GM19463 (cell line): ENCODE measurements around the gene KLK5.

Experiments
- ATAC-seq: cut with Tn5 transposase; IDR thresholded peaks from one replicate; pipeline ENCODE4 v1.9.1; 2021; ENCODE audit warnings: mild to moderate bottlenecking, moderate library complexity; ENCODE audit not compliant: unreplicated experiment

KLK5 gene

DNA sequence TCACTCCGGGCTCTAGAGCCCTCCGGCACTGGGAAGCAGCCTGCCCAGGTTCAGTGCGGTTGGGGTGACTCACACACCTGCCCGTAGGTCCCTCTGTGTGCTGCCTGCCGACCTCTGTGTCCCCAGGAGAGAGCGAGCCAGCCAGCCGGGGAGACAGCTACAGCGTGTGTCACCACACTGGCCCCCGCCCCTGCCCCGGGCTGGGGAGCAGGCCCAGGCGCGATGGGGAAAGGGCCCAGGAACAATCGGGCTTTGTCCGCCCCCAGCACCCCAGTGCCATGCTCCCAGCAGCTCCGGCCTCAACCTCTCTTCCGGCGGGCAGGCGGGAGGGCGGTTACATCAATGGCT, 16.5 kb upstream of the KLK5 start, which contains the start of gene KLK6:
Gene KLK6 (minus strand): TSS at position 179 of the 348 bp plus-strand sequence. CDS start 1,487 bp downstream, outside the sequence.
- no peak for ATAC-seq

DNA sequence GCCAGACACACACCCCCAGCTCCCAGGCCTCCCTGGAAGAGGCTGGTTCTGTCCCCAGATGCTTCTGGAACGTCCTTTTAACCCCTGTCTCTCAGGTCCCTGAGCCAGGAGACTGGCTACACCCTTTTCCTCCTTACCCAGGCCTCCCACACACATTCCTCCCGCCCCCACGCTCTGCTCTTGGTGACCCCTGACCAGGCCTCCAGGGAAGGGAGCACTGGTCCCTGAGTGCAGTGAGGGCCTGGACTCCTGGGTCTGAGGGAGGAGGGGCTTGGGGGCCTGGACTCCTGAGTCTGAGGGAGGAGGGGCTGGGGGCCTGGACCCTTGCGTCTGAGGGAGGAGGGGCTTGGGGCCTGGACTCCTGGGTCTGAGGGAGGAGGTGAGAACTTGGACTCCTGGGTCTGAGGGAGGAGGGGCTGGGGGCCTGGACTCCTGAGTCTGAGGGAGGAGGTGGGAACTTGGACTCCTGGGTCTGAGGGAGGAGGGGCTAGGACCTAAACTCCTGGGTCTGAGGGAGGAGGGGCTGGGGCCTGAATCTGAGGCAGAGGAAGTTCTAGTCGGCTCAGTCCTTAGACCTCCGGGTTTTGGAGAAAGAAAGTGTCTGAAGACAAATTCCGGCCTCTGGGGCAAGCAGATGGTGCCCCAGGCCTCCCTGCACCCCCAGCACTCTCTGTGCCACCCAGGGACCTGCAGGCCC, 16.0 kb upstream of the KLK5 start:
- no peak for ATAC-seq

DNA sequence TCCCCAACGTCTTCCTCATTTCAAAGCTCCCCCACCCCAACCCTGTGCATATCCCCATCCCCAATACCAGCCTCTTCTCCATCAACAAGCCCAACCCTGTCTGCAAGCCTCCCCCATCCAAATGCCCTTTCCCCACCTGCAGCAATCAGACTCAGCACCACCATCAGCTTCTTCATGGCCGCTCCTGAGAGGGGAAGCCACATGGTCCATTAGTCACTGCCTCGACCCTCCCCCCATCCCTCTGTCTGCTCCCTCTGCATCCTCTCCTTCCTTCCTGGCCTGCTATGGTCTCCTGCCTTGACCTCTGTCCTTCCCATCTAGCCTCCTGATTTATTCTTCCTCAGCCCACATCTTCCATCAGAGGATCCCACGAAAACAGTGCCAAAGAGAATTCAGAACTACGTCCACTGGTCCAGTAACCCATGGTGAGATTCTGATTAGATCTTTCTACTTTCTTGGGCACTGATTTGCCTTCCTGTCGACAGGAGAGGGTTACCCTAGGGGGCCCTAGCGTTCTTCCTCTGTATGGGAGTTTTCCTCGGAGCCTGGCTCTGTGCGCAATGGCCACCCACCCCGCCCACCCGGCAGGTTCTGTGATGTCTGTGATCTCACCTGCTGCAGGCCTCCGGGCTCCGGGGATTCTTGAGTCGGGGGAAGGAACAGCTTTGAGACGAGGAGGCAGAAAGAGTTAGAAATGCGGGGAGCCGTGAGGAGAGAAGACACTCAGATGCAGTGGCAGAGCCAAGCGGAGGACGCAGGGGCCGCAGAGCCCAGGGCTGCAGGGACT, 15.3 kb upstream of the KLK5 start:
- no peak for ATAC-seq

DNA sequence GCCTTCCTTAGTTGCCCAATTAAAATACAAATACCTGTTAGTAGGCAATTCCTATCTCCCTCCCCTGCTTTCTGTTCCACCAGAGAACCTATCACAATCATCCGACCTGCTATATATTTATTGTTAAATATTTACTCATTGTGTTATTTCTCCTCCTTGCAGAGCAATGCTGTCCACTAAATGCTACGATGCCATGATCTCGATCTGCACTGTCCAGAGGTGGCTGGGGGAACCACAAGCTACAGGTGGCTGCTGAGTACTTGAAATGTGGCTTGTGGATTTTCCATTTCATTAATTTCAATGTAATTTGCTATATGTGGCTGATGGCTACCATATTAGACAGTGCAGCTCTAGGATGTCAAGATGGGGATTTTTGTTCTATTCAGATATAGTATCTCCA, 11.4 kb upstream of the KLK5 start:
- no peak for ATAC-seq

DNA sequence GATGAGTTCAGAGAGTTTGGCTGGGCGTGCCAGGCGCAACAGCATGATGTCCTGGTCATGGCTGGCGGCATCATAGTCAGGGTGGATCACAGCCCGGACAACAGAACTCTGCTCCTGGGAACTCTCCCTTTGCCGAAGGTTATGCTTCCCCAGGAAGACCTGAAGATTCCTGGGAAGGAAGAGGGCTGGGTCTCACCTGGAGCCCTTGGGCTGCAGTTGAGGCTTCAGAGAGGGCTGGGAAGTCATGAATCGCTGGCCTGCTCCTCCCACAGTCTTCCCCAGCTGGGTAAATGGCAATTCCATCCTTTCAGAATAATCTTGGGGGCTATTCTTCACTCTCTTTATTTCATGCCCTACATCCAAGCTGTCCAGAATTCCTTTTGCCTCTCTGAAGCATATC, 10.5 kb upstream of the KLK5 start:
- ATAC-seq, result no peak

DNA sequence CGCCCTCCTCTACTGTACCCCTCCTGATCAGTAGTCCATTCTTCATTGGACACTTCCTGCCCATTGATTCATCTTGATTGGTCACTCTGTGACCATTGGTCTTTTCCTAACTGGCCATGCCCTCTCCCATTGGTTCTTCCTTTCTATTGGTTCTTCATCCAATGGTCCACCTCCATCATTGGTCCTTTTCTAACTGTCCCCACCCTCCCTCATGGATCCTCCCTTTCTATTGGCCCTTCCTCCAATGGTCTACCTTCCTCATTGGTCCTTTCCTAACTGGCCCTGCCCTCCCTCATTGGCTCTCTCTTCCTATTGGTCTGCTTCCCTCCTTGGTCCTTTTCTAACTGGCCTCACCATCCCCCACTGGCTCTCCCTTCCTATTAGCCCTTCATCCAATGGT, 9.4 kb upstream of the KLK5 start:
- ATAC-seq, result no peak

DNA sequence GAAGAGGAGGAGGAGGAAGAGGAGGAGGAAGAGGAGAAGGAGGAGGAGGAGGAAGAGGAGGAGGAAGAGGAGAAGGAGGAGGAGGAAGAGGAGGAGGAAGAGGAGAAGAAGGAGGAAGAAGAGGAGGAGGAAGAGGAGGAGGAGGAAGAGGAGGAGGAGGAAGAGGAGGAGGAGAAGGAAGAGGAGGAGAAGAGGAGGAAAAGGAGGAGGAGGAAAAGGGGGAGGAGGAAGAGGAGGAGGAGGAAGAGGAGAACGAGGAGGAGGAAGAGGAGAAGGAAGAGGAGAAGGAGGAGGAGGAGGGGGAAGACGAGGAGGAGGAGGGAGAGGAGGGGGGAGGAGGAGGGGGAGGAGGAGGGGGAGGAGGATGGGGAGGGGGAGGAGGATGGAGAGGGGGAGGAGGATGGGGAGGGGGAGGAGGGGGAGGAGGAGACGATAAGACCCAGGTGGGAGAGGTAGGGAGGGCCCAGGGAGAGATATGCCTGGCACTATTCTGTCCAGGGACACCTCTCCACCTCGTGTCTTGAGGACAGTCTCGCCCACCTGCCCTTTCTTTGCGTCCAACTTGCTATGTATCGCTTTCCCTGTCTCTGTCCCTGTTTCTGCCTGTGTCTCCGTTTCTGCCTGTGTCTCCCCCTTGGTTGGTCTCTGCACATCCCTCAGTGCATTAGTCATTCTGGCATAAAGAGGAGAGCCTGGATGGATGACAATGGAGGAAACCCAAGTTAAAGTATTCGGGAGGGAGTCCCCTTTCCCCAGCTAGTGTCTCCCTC, 7.1 kb upstream of the KLK5 start:
- ATAC-seq, result no peak

DNA sequence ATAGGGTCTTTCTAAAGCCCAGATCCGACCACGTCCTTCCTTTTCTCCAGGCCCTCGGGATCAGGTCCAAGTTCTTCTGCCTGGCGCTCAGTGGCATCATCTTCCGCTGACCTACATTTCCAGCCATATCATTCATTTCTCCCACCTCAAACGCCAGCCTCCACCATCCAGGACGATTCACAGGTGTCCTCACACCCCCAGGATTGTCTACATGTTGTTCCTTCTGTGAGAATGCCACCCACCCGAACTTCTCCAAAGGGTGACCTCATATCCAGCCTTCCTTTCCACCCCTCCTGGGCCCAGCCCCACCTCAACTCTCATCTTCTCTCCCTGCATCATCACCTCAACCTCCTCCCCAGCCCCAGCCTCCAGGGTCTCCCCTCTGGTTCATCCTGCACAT, 4.7 kb upstream of the KLK5 start:
- ATAC-seq, result no peak

DNA sequence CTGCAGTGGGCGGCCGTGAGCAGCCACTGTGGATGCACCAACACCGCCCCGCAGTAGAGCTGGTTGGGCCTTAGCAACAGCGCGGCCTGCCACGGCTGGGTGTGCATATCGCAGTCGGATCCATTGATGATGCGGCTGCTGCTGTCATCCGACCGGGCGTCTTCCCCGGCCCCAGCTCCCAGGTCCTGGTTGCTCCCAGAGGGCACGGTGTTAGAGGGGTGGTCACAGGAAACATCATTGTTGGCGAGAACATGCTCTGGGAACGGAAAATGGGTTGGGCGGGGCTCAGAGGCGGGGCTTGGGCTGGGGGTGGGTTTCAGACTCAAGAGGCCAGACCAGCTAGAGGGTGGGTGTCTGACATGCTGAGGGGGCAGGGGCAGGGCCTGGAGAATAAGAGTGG, 3.0 kb downstream of the KLK5 start:
- no peak for ATAC-seq

DNA sequence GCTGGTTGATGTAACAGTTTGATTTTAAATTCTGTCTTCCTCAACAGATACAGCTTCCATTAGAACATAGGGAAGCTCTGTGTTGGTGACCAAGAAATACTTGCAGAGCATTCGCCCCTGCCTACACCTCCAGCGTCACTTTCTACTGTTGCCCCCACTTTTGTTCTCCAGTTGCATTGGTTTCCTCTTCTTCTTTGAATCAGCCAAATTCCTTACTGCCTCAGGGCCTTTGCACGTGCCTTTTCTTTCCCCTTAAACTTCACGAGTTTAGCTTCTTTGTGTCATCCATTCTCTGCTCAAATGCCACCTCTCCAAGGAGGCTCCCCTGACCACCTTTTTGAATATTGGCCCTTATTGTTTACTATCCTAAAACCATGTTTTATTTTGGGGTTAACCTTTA, 5.7 kb downstream of the KLK5 start:
- ATAC-seq, result no peak

DNA sequence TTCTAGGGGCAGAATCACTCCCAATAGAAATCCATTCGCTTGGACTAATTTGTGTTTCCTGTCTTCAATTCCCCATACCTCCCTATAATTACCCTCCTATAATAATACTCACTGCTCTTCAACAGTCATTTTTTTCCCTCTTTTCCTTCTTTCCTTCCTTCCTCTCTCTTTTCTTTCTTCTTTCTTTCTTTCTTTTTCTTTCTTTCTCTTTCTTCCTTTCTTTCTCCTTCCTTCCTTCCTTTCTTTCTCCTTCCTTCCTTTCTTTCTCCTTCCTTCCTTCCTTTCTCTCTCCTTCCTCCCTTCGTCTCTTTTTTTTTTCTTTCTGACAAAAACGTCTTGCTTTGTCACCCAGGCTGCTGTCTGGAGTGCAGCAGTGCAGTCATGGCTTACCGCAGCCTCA, 8.0 kb downstream of the KLK5 start:
- ATAC-seq, result no peak

DNA sequence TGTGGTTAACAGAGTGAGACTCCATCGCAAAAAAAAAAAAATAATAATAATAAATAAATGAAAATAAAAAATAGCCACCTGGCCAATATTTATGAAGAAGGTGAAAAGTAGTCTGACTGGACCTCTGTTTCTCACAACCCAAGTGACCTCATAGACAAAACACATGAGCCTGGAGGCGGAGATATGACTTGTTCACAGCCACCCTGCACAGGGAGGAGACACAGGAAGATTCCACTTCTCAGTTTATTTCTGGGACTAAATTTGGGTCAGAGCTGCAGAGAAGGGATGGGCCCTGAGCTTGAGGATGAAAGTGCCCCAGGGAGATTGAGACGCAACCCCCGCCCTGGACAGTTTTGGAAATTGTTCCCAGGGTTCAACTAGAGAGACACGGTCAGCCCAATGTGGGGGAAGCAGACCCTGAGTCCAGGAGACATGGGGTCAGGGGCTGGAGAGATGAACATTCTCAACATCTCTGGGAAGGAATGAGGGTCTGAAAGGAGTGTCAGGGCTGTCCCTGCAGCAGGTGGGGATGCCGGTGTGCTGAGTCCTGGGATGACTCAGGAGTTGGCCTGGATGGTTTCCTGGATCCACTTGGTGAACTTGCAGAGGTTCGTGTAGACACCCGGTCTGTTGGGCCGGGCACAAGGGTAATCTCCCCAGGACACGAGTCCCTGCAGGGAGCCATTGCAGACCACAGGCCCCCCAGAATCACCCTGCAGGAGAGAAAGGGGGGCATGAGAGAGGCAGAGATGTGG, 9.6 kb downstream of the KLK5 start:
- no peak for ATAC-seq

DNA sequence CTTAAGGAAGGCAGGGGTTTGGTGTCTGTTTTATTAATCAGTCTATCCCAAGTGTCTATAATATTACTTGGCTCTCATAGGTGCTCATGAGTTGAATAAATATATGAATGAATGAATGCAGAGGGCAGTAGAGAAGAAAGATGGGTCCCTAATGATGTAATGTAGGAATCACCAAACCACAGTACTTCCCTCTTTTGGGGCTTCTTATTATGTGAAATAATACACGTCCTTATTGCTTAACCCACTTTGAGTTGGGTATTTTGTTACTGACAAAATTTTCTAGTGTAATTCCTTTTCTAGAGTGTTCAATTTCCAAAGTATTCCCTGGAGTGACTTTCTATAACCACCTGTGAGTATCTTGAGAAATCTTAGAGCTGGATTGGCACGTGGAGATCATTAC, 13.2 kb downstream of the KLK5 start:
- no peak for ATAC-seq

DNA sequence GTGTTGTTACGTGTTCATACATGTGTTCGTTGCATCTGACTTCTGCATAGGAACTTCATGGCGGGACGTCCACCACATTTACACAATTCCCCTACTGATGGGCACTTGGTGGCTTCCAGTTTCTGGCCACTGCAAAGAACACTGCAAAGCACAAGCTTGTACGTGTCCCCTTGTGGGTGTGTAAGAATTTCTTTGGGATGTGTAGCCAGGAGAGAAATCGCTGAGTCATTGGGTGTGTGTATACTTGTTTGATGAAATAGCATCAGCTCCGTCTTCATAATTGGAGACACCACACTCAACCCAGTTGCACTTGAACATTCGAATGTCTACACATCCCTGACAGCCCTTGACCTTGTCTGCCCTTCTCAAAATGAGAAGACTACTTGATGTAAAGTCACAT, 19.2 kb downstream of the KLK5 start:
- ATAC-seq, result no peak

DNA sequence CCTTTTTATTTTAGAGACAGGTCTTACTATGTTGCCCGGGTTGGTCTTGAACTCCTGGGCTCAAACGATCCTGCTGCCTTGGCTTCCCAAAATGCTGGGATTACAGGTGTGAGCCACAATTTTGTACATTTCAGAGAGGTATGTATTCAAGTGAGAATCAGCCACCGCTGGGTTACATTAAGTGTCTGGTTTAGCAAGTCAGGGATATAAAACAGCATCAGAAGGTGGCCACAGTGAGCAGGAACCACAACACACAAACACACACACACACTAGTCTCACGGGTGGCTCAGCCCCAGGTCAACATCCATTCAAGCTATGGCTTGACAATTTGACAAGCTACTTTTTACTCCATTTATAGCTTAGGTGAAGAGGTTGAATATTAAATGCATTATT, 20.2 kb downstream of the KLK5 start:
- ATAC-seq, result no peak

DNA sequence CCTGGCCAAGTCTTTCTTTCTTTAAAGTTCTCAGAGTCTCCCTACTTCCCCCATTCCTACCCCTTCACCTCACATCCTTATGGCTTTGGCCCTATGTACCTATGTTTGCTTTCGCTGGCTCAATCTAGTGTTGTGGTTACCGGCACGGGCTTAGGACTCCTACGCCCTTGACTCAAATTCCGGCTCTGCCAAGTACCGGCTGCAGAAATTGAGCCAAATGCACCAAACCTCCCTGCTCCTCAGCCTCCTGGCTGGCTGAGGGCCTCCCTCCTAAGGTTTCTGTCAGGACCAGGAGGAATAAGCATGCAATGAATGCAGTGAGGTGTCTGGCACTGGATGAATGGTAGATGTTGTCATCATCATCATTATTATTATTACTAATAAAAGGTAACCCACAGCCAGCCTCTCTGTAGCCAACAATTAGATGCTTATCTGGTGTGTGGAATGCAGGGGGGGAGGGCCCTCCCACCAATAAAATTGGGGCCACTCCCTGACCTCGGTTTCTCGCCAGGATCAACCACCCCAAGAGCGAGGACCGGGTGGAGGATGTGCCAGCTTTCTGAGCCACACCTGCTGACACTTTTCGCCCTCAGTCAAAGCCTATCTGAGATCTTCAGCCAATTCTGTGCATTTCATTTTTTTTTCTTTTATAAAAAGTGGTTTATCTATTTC, 20.7 kb downstream of the KLK5 start:
- ATAC-seq, result no peak

DNA sequence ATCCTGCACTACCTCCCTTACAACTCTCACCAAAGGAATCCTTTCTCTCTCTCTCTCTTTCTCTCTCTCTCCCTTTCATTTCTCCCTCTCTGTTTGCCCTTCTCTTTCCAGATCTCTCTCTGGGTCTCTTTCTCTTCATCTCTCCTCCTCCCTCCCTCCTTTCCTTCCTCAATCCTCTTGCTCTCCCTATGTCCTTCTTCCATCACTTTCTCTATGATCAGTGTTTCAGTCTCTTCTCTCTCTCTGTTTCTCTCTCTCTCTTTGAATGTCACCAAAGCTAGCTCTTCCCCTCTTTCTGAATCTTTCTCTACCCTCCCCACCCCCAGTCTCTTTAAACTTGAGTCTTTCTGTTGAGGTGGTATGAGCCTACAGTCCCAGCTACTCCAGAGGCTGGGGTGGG, 21.8 kb downstream of the KLK5 start:
- ATAC-seq, result no peak

DNA sequence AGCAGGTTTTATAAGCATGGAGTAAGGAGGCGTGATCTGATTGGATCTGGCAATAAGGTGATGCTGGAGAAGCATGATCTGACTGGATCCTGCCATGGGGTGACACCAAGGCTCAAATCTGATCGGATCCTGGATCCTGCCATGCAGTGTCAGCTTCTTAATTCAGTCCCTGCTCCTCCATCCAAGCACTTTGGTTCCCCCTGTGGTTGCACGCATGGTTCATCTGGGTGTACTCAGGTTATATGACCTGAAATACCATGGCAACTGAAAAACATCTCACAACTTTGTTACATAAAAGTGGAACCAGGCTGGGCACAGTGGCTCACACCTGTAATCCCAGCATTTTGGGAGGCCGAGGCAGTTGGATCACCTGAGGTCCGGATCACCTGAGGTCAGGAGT, 24.0 kb downstream of the KLK5 start:
- ATAC-seq, result no peak

DNA sequence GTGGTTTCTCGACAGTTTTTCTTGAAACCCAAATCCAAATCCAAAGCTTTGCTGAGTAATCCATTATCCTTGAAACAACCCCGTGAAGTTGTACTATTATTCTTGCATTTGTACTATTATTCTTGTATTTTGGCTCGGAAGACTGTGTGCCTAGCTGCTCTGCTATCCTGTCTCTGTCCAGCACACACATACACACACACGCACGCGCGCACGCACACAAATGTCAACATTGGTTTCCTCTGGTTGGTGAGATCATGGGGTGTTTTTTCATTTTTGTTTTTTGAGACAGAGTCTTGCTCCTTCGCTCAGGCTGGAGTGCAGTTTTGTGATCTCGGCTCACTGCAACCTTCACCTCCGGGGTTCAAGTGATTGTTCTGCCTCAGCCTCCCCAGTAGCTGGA, 26.7 kb downstream of the KLK5 start:
- ATAC-seq, result no peak

DNA sequence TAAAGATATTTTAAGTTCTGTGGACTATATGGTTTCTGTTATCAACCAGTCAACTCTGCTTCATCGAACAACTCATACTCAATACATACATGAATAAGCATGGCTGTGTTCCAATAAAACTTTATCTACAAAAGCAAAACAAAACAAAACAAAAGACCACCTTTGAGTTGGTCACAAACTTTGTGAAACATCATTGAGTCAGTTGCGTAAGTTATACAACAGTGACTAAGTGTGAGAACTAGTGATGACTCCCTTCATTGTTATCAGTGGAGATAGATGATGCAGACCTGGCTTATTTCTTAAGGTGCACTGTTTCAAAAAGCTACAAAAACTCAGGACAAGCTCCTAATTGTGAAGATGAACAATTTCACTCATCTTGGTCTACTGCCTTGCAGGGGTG, 27.1 kb downstream of the KLK5 start:
- ATAC-seq, result no peak

DNA sequence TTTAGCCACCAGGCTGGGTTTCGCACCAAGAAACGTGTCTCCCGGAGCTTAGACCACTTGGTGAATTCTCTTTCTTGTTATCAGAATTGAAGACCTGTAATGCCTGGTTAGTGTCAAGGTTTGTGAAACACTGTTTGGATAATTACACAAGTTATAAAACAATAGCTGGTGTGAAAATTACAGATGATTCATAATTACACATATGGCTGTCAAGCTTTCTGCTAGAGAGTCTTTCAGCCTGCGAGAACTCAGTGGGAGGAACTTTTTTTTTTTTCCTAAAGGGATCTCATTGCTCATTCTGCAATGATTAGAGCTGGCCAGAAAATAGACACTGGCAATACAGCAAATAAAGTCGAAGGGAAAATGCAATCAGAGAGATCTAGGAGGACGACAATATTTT, 28.3 kb downstream of the KLK5 start:
- ATAC-seq, result no peak
